T1000 (cell line): ENCODE measurements around the gene BTBD8.
"Not testable (repeated sequence)": the region's sequence is repeated elsewhere in the genome, so short reads cannot be mapped to it uniquely, and the experiment has no call there.

Experiments
- DNase-seq: peaks from one replicate; lab custom pipeline; 2025; ENCODE audit warnings: mixed read lengths; lab: John Stamatoyannopoulos, UW

The BTBD8 gene

DNA sequence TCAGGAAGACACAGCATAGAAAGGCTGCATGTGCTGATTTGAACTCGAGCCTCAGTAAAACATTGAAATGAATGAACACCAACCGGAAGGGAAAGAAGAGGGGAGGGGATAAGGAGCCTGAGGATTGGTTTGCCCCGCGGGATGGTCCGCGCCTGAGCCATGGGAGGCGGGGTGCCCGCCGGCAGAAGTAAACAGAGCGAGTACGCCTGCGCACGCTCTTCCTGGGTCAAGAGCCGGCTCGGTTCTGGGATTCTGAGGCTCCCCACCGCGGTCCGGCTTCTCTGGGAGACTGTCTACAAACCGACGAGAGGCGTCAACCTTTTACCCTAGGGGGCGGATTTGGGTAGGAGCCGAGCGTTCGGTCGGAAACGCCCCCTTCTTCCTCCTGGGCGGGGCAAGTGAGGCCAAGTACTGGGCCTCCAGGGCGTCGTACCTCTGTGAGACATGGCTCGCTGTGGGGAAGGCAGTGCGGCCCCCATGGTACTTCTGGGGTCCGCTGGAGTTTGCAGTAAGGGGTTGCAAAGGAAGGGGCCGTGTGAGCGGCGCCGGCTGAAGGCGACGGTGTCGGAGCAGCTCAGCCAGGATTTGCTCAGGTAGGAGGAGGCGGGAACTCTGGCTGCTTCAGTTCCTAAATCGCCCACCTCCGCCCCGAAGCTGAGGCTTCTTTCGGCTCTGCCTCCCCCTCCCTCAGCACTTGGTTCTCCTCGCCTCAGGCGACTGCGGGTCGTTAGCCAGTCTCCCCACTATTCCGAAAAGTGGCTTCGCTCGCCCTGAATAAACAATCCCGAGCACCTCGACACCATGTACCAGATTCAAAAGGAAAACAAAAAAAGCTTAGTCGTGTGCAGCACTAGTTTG, at the start of gene BTBD8:
Gene BTBD8 (plus strand): TSS at position 218 of the 858 bp plus-strand sequence. CDS start 227 bp downstream, at position 445.
- DNase-seq: peak; percentile 90

DNA sequence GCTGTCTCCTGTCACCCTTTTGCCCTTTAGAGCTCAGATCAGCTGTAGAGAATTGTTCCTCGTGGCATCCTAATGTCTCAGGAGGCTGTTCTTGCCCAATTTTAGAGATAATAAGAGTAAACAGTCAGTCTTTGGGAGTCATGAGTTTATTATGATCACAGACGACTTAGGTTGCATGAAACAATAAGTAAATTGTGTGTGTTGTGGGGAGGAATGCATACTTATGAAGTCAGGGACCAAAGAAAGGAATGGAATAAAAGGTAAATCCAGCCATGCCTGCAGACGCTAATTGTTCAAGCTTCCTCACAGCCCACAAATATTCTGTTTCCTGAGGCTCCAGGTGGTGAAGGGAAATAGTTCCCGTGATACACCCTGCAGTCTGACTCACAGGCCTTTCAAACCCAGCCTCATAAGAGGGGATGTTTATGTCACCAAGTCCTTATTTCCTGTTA, 49.5 kb upstream of the BTBD8 start:
- DNase-seq: peak; percentile 29

DNA sequence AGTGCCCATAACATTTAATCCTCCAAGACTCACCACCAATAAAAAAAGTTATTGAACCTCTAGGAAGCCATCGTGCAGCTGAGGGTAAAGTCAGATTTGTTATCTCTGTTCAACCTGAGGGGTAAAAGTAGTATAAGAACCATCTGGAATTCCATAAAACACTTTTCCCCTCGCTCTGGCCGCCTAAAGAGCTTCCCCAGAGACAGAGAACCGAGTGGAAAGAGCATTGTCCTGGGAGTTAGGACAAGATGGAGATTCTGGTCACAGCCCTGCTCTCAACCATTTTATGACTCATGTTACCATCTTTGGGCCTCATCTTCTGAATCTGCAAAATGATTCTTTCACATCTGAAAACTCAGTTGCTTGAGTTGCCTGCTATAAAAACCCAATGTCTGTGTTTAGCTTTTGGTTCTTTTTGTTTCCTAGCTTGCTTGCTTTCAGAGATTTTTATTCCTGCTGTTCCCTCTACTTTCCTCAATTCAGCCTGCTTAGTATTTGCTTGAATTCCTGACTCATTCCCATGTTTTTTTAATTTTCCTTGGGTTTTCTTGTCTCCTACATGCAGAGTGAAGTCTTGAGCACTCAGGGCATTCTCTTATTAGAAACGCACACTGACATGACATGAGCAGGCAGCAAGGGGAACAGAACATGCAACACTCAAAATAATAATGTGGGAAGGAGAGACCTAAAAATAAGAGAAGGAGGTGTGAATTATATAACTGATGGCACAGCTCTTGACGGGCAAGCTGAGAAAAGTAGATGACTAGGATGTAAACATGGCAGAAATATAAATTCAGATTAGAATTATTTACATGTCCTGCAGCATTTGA, 48.6 kb upstream of the BTBD8 start:
- no peak for DNase-seq

DNA sequence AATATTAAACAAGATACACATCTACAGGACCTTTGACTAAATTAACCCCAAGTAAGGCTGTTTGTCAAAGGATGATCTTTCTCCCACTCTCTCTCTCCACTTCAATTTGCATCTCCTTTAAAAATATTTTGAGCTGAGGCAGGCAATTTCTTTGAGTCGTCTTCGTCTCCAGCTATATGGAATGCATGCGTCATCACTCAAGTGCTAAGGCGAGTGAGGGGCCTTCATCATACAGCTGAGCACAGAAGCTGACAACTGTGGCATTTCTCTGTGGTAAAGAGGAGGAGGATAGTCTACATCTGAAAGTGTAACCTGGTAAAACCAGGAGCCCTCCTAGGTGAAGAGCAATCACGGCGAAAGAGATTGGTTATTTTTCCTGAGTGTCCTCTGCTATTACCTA, 42.7 kb upstream of the BTBD8 start:
- no peak for DNase-seq

DNA sequence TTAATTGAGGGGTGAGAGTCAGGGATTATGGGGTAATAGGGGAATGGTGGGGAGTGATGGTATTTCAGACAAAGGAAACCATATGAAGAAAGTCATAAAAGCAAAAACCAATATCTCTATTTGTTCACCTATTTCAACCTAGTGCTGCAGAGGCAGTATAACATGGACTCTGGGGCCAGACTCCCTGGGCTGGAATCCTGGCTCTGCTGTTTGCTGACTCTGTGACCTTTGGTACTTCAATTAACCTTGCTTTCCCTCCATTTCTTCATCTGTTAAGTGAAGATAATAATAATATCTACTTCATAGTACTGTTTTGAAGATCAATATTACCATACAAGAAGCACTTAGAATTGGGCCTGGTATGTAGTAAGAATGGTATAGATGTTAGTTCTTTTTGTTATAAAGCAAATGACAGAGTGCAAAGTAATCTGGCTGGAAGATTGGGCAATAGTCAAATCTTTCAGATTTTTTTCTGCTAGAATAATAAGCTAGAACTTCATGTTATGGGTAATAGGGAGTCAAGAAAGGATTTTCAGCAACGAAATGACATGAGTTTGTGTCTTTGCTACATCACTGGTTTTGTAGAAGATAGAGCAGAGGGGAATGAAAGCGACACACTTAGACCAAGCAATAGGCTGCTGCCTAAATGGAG, 41.3 kb upstream of the BTBD8 start:
- DNase-seq: no peak

DNA sequence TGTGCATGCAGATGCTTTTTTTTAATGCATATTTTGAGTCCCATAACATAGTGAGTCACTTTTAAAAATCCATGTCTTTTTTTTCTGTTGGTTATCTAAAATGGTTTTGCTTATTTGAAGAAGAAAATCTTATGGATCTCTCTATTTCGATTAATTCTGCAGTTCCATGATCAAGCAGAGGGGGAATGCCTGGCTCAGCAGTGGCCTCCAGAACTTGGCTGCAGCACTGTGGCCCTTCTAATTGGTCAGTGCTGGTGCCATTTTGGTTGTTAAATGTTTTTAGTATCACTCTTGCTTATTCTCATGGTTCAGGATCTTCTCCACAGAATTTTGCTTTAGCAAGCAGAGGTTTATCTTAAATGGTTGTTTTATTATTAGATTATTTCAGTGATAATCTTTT, 39.2 kb upstream of the BTBD8 start:
- DNase-seq: no peak

DNA sequence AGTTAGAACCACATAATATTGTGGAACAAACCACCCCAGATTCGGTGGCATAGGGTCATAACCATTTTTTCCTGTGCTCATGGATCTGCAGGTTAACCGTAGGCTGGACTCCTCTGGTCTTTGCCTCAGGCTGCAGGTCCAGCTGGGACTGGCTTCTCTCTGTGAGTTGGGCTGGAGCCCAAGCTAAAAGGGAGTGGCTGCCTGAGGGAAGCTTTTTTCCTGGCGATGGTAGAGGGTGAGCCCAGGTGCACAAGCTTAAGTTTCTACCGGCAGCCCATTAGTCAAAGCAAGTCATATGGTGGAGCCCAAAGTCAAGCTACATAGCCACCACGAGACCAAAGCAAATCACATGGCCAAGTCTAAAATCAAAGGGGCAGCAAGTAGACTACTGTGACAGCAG, 36.5 kb upstream of the BTBD8 start:
- no peak for DNase-seq

DNA sequence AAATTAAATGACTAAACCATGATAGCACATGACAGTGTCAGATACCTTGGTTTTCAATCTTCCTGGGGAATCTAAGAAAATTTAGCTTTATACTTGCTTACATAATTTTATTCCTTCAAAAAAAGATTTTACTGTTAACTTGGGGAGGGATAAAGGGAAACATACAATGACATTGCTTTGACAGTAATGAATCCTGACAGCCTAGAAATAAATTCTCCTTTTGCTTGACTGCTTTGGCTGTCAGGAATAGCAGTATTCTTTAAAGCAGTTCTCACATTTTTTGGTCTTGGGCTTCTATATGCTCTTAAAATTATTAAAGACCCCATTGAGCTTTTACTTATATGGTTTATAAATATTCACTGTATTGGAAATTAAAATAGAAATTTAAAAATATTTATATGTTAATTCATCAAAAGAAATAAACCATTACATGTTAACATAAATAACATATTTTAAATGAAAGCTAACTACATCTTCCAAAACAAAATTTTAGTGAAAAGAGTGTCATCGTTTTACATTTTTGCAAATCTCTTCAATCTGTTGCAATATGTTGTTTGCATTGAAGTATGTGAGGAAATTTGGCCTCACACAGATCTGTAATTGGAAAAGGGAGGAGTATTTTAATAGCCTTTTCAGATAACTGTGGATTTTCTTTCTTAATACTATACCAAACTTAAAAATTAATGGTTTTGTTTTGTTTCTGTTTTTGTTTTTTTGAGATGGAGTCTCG, 34.2 kb upstream of the BTBD8 start:
- DNase-seq: no peak

DNA sequence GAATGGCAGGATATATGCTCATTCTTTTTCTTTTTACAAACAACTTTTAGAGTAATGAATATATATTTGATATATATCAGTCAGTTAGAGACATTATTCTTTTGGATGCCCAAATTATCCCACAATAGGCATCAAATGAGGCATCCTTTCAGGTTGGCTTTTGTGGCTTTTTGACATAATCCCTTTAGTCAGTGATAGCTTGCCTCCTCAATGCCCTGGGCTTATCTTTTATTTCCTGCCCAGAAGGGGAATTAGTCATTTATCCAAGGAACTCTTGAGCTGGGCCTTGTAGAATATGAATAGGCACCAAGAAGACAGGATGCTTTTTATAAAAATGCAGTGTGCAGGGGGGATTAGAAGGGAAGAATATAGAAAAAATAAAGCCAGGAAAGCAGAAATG, 28.2 kb upstream of the BTBD8 start:
- no peak for DNase-seq

DNA sequence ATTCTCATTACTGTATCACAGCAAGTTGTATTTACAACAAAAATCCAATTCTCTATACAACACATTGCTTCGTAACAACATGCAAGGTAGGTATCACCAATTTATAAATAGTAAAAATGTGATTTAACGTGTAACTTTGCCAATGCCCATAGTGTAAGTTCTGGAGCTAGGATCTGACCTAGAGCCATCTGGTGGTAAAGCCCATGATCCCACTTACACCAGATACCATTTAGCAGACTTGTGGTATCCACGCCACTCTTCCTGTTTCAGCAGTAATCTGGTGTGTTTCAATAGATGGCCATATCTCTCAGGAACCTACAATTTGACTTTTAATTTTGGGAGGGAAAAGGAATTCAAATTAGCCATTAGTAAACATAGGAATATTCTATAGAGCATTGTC, 15.1 kb upstream of the BTBD8 start:
- DNase-seq: no peak

DNA sequence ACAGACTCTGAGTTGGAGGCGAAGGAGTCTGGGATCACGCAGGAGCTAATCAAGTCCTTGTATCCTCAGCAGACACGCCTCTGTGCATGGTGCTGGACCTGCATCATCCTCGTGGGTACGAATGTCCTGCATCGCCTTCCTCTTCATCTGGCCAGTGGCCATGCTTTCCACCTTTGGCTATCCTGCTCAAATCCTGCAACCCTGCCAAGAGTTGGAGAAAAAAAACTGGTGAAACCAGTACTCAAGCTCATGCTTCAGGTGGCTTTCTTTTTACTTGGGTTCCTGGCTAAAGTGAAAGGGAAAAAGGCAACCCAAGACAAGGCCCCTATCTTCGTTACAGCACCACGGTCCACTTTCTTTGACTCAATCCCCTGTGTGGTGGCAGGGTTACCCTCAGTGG, 13.8 kb upstream of the BTBD8 start:
- DNase-seq: no peak

DNA sequence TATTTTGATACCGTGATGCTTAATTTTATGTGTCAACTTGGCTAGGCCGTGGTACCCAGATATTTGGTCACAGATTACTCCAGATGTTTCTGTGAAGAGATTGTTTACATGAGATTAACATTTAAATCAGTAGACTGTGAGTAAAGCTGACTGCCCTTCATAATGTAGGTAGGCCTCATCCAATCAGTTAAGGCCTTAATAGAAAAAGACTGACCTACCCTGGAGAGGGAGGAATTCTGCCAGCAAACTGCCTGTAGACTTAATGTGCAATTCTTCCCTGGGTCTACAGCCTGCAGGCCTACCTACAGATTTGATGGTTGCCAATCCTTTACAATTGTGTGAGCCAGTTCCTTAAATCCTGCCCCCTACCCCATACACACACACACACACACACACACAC, 9.3 kb upstream of the BTBD8 start:
- no peak for DNase-seq

DNA sequence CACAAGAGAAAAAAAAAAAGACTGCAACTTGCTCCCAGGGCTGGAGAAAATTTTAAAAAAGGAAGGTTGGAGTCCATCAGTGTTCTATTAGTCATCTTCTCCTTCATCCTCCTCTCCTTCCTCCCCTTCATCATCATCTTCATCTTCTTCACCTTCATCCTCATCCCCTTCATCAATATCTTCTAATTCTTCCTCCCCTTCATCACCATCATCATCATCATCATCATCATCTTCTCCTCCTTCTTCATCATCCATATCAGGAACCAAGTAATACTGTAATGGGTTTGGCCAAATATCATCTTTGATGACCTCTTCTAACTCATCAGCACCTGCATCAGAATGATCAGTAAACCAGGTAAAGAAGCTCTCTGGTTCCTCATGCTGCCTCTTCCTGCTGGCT, 5.7 kb upstream of the BTBD8 start:
- not testable (repeated sequence) for DNase-seq

DNA sequence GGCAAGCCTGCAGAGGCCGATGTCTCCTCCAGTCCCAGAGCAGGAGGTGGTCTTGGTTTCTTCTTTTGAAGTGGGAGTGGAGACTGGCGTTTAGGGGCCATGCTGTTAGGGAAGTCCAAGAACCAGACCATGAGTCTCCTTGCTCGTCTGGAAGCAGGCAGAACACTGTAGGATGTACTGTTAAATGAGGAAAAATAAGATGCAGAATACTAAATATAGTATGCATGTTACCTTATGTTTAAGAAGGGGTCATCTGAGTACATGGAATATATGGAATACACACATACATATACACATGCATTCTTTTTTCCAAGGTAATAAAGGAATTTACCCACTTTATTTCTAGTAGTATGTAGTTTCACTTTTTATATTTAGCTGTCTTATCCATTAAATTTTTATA, 4.8 kb upstream of the BTBD8 start, which contains the start of gene SETSIP:
Gene SETSIP (minus strand): TSS at position 101 of the 400 bp plus-strand sequence. CDS start 0 bp downstream, at position 101.
- no peak for DNase-seq

DNA sequence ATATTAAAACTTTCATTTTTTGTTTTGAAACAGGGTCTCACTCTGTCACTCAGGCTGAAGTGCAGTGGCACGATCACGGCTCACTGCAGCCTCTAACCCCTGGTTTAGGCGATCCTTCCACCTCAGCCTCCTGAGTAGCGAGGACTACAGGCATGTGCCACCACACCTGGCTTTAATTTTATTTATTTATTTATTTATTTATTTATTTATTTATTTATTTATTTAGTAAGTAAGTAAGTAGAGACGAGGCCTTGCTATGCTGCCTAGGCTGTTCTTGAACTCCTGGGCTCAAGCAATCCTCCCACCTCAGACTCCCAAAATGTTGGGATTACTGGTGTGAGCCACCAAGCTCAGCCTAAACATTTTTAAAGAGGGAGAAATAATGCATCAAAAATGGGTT, 3.8 kb upstream of the BTBD8 start:
- no peak for DNase-seq

DNA sequence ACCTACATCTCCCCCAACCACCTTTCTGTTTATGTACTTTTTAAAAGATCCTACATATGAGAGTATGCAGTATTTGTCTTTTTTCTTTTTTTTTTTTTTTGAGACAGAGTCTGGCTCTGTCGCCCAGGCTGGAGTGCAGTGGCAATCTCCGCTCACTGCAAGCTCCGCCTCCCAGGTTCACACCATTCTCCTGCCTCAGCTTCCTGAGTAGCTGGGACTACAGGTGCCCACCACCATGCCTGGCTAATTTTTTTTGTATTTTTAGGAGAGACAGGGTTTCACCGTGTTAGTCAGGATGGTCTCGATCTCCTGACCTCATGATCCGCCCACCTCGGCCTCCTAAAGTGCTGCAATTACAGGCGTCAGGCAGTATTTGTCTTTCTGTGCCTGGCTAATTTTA, 2.1 kb upstream of the BTBD8 start:
- DNase-seq: not testable (repeated sequence)

DNA sequence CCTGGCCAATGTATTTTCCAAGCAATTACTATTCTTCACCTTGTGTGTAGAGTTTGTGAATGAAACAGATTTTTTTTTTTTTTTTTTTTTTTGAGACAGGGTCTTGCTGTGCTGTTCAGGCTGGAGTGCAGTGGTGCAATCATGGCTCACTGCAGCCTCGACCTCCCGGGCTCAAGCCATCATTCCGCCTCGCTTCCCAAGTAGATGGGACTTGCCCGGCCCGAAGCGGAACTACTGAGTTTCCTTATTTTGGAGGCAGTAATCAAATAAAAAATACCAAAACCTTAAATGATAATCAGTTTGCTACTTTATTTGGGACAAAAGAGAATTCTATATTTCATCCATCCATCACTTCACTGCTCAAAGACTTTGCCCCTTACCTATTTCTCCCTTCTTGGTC, 704 bp upstream of the BTBD8 start:
- no peak for DNase-seq

DNA sequence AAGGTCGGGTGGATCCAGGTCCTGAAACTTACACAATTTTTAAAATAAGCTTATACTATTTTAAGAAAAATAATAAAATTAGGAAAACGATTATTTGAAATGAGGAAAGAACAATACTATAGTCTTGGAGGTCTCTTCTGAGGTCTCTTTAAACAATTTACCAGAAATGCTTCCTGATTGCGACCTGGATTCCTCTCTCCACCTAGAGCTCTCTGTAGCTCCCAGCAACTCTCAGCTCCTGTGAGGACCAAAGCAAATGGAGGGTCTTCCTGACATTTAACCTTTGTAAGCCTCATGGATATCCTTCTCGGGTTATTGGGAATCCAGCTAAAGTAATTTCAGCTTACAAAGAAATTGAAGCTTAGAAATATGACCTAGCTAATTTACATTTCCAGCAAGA, 886 bp downstream of the BTBD8 start:
- DNase-seq: no peak

DNA sequence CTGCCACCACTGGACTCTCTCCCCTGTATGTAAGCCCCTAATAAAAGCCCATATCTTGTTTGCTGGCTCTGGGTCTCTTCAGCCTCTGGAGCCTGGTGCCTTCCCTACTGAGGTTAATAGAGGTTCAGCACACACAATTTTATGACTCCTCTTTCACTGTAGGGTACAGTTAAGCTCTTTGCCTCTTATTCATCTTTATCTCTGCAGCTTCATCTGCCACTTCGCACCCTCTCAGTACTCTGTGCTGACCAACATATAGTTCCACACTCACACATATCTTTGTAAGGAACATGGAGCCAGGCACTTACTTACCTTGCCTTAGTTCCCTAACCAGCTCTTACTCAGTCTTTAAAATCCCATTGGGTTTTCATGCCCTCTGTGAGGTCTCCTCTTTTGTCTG, 4.5 kb downstream of the BTBD8 start:
- DNase-seq: no peak

DNA sequence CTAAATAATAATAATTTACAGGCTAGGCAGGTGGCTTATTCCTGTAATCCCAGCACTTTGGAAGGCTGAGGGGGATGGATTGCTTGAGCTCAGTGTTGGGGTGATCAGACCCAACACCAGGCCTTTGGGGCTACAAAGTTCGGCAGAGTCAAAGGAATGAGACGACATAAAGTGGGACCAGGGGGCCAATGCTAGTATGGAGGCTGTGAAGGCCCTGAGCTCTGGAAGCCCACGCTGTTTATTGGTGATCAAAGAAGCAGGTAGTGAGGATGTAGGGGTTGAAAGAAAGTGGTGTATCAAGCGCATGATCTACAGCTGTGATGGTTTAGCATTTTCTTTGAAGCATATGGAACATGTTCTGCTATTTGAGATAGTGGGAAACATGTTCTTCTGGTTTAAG, 5.6 kb downstream of the BTBD8 start:
- no peak for DNase-seq

DNA sequence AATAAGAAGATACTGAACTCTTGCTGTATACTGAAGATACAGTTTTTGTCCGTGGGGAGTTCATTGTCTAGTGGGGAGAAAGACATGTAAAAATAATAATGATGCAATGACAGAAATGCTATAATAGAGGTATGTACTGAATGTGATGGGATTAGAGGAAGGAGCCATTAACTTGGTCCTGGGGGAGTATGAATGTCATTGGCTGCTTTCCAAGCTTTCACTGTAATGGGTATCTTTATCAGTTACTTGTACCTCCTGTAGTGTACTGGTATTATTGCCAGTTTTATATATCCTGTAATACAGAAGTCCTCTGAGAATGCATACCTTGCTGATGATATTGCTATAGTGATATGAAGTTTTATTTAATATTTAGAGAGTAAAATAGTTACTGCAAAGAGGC, 7.4 kb downstream of the BTBD8 start:
- DNase-seq: peak; percentile 6

DNA sequence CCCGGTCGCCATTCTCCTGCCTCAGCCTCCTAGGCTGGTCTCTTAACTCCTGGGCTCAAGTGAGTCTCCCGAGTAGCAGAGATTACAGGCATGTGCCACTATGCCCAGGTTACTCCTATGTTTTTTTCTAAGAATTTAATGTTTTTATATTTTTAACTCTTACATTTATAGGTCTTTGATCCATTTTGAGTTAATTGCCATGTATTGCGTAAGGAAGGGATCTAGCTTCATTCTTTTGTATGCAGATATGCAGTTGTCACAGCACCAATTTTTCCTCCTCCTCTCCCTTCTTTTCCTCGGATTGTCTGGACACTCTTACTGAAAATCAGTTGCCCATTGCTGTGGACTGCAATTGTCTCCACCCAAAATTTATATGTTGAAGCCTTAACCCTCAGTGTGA, 11.5 kb downstream of the BTBD8 start:
- no peak for DNase-seq
